Activated T-cell treated with anti-CD3 and anti-CD28 coated beads for 1 hour (primary cell): ENCODE data around the gene TMEM200B.
"Not testable (repeated sequence)": the region's sequence is repeated elsewhere in the genome, so short reads cannot be mapped to it uniquely, and the experiment has no call there.

Experiments
- DNase-seq: peaks from one replicate; pipeline ENCODE4 v3.0.0-alpha.2; 2020; ENCODE audit warnings: low read depth

Gene TMEM200B

GRCh38 chr1:29133861-29134694 is 10.4 kb upstream of the TMEM200B start:
- DNase-seq: no peak

- not testable (repeated sequence) for DNase-seq
These were observed 7.4 kb upstream of the TMEM200B start for GRCh38 chr1:29131056-29131455.

- DNase-seq: no peak
These were observed 6.2 kb upstream of the TMEM200B start for GRCh38 chr1:29129916-29130315.

- DNase-seq: no peak
These were observed 5.0 kb upstream of the TMEM200B start for GRCh38 chr1:29128739-29129138.

GRCh38 chr1:29126198-29126597 is 2.5 kb upstream of the TMEM200B start:
- no peak for DNase-seq

GRCh38 chr1:29125788-29126187 is 2.1 kb upstream of the TMEM200B start:
- DNase-seq: no peak

GRCh38 chr1:29125237-29125641 is 1.5 kb upstream of the TMEM200B start:
- no peak for DNase-seq

GRCh38 chr1:29124366-29125236 is 898 bp upstream of the TMEM200B start:
- peak; percentile 35 for DNase-seq

- no peak for DNase-seq
These were observed 433 bp downstream of the TMEM200B start for GRCh38 chr1:29123053-29123886.

- DNase-seq: no peak
These were observed 1.0 kb downstream of the TMEM200B start for GRCh38 chr1:29122682-29123052.

- no peak for DNase-seq
These were observed 1.6 kb downstream of the TMEM200B start for GRCh38 chr1:29121936-29122681.

GRCh38 chr1:29121516-29121935 is 2.2 kb downstream of the TMEM200B start:
- DNase-seq: no peak

- DNase-seq: peak; percentile 53
These were observed 2.7 kb downstream of the TMEM200B start for GRCh38 chr1:29120947-29121485.

- DNase-seq: no peak
These were observed 3.3 kb downstream of the TMEM200B start for GRCh38 chr1:29120367-29120766.

- no peak for DNase-seq
These were observed 4.4 kb downstream of the TMEM200B start for GRCh38 chr1:29119121-29119929.

GRCh38 chr1:29117381-29117780 is 6.3 kb downstream of the TMEM200B start:
- DNase-seq: no peak

GRCh38 chr1:29114654-29115053 is 9.0 kb downstream of the TMEM200B start:
- DNase-seq: no peak

- no peak for DNase-seq
These were observed 10.1 kb downstream of the TMEM200B start for GRCh38 chr1:29113413-29114117.

- DNase-seq: no peak
These were observed 10.8 kb downstream of the TMEM200B start for GRCh38 chr1:29112705-29113412.
